KMS-11 (cell line): ENCODE results near the gene SEC24C.

ENCODE experiments used
- H2AFZ ChIP-seq: fragments of 200-600 bp; sonication (generic); 2 replicates; pipeline ENCODE4 v1.6.1; 2016; ENCODE audit warnings: antibody characterized with exemption, mixed run types, low read depth
- H3K27ac ChIP-seq: fragments of 200-600 bp; sonication (generic); 2 replicates; pipeline ENCODE4 v1.6.1; 2016; ENCODE audit warnings: mild to moderate bottlenecking, mixed run types
- H3K27me3 ChIP-seq: fragments of 200-600 bp; sonication (generic); 2 replicates; pipeline ENCODE4 v1.6.1; 2017; ENCODE audit warnings: mild to moderate bottlenecking, low read depth, mixed run types, moderate library complexity; ENCODE audit not compliant: insufficient read depth
- H3K36me3 ChIP-seq: fragments of 200-600 bp; sonication (generic); 2 replicates; pipeline ENCODE4 v1.6.1; 2017; ENCODE audit warnings: mild to moderate bottlenecking, mixed run types; ENCODE audit not compliant: insufficient read depth
- H3K4me1 ChIP-seq: fragments of 200-600 bp; sonication (generic); 2 replicates; pipeline ENCODE4 v1.6.1; 2016; ENCODE audit warnings: mild to moderate bottlenecking, low read depth, mixed run types; ENCODE audit not compliant: poor library complexity, severe bottlenecking
- H3K4me2 ChIP-seq: fragments of 200-600 bp; sonication (generic); 2 replicates; pipeline ENCODE4 v1.7.0; 2016; ENCODE audit warnings: mild to moderate bottlenecking, mixed run types
- H3K4me3 ChIP-seq: fragments of 200-600 bp; sonication (generic); IDR thresholded peaks from 2 replicates; pipeline ENCODE4 v1.6.1; 2017; ENCODE audit warnings: low read depth, low read length, mixed read lengths; ENCODE audit not compliant: insufficient read depth
- H3K79me2 ChIP-seq: fragments of 200-600 bp; sonication (generic); 2 replicates; pipeline ENCODE4 v1.6.1; 2016; ENCODE audit warnings: low read depth, mixed run types; ENCODE audit not compliant: insufficient read depth
- H3K9ac ChIP-seq: fragments of 200-600 bp; sonication (generic); 2 replicates; pipeline ENCODE4 v1.6.1; 2016; ENCODE audit warnings: mild to moderate bottlenecking, mixed run types
- H4K20me1 ChIP-seq: fragments of 200-600 bp; sonication (generic); 2 replicates; pipeline ENCODE4 v1.6.1; 2016; ENCODE audit warnings: mild to moderate bottlenecking, mixed run types; ENCODE audit not compliant: insufficient read depth
- CTCF ChIP-seq: fragments of 200-600 bp; sonication (generic); conservative IDR thresholded peaks from 2 replicates; pipeline ENCODE4 v1.6.1; 2017; ENCODE audit warnings: low read depth, mild to moderate bottlenecking, antibody characterized with exemption, low read length, moderate library complexity, mixed read lengths

The SEC24C gene

GRCh38 chr10:73746721-73747120, 2.5 kb downstream of the SEC24C start:
- Histone ChIP-seq H4K20me1 (no peaks in the 10 kb centered on the region), H3K4me3 (no peak overlapping the region), H3K4me1 (peaks cover 40% of the 10 kb centered on the region), H3K9ac (no peak overlapping the region), H3K4me2 (no peak overlapping the region), H3K27me3 (no peaks in the 10 kb centered on the region), H3K79me2 (peaks cover 55% of the 10 kb centered on the region), H3K36me3 (peaks cover 4% of the 10 kb centered on the region; the same call in 1 of the 2 replicates), H2AFZ (no peak overlapping the region), H3K27ac (no peak overlapping the region)
- TF ChIP-seq CTCF = no peak

- Histone ChIP-seq H3K36me3 (peaks cover 4% of the 10 kb centered on the region; the same call in 1 of the 2 replicates), H3K4me2 (no peak overlapping the region), H3K4me3 (no peak overlapping the region), H3K79me2 (peaks cover 33% of the 10 kb centered on the region), H2AFZ (no peak overlapping the region), H3K27ac (no peak overlapping the region), H3K27me3 (no peaks in the 10 kb centered on the region), H3K9ac (no peak overlapping the region), H3K4me1 (peaks cover 31% of the 10 kb centered on the region), H4K20me1 (no peaks in the 10 kb centered on the region)
- TF ChIP-seq CTCF = no peak
Observed at GRCh38 chr10:73750819-73751218, 6.6 kb downstream of the SEC24C start.

GRCh38 chr10:73756183-73756582, 12.0 kb downstream of the SEC24C start:
- no peak overlapping the region for H3K9ac ChIP-seq
- no peaks in the 10 kb centered on the region for H3K27me3 ChIP-seq
- H3K27ac ChIP-seq = no peak overlapping the region
- no peak overlapping the region for H3K4me2 ChIP-seq
- H3K4me1 ChIP-seq = peaks cover 54% of the 10 kb centered on the region
- TF ChIP-seq CTCF = no peak
- H3K36me3 ChIP-seq = no peaks in the 10 kb centered on the region
- H4K20me1 ChIP-seq = no peaks in the 10 kb centered on the region
- H3K4me3 ChIP-seq = no peak overlapping the region
- H3K79me2 ChIP-seq = peaks cover 10% of the 10 kb centered on the region; the same call in 1 of the 2 replicates
- no peak overlapping the region for H2AFZ ChIP-seq

- Histone ChIP-seq H4K20me1 (no peaks in the 10 kb centered on the region), H3K4me3 (no peak overlapping the region), H2AFZ (no peak overlapping the region), H3K4me1 (peaks cover 35% of the 10 kb centered on the region), H3K9ac (no peak overlapping the region; the same call in 1 of the 2 replicates), H3K4me2 (peak overlapping the region; percentile 36; the same call in 1 of the 2 replicates), H3K27ac (peak overlapping the region; percentile 56; the same call in 1 of the 2 replicates), H3K79me2 (peaks cover 10% of the 10 kb centered on the region; the same call in 1 of the 2 replicates), H3K27me3 (no peaks in the 10 kb centered on the region), H3K36me3 (peaks cover 6% of the 10 kb centered on the region; the same call in 1 of the 2 replicates)
- no peak for TF ChIP-seq CTCF
Observed at GRCh38 chr10:73758704-73759511, 14.7 kb downstream of the SEC24C start.
